Measurements from ENCODE around the gene RERE.

- TF ChIP-seq REST (IDR thresholded peaks at IDR 0.05; ENCODE audit: low read depth) (no peak), CEBPB (IDR thresholded peaks at IDR 0.05) (no peak), RAD21 (IDR thresholded peaks at IDR 0.05; ENCODE audit: low read depth) (no peak), TCF12 (IDR thresholded peaks at IDR 0.05; ENCODE audit: low read depth) (no peak), MAX (IDR thresholded peaks at IDR 0.05) (no peak), TAF1 (IDR thresholded peaks at IDR 0.05; ENCODE audit: low read depth) (no peak), EP300 (IDR thresholded peaks at IDR 0.05; ENCODE audit: borderline replicate concordance) (no peak), EGR1 (IDR thresholded peaks at IDR 0.05) (no peak), ZBTB7A (IDR thresholded peaks at IDR 0.05; ENCODE audit: low read depth) (no peak), YY1 (IDR thresholded peaks at IDR 0.05; ENCODE audit: low read depth) (no peak), FOXM1 (IDR thresholded peaks at IDR 0.05; ENCODE audit: borderline replicate concordance, low read depth) (no peak), TEAD4 (IDR thresholded peaks at IDR 0.05) (no peak)
- TF ChIP-seq, protein P1, sequence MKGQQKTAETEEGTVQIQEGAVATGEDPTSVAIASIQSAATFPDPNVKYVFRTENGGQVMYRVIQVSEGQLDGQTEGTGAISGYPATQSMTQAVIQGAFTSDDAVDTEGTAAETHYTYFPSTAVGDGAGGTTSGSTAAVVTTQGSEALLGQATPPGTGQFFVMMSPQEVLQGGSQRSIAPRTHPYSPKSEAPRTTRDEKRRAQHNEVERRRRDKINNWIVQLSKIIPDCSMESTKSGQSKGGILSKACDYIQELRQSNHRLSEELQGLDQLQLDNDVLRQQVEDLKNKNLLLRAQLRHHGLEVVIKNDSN (IDR thresholded peaks at IDR 0.05) = no peak
Measured at GRCh38 chr1:8777867-8778266, 39.6 kb downstream of the RERE start.

Measured in Ishikawa (cell line).